Spleen (tissue), 7 donors: Measurements from ENCODE around the gene ADM2.

Experiments
- POLR2A ChIP-seq, 3 donors: fragments of 450-650 bp; IDR thresholded peaks; one replicate each; pipeline ENCODE4 v1.5.1; 2017; ENCODE audit warnings: antibody characterized with exemption in 3 of 3, mild to moderate bottlenecking in 1 of 3
- TF ChIP-seq, protein P1 (sequence below), 11 experiments: fragments of 200-600 bp in 7 of 11; fragments of 450-650 bp in 4 of 11; sonication (generic) in 4 of 11; IDR thresholded peaks in 8 of 11; conservative IDR thresholded peaks in 3 of 11; 1 replicate in 7 of 11; 2 replicates in 4 of 11; pipeline versions ENCODE4 v1.4.0 to v1.8.0; 2016 to 2021; ENCODE audit warnings: antibody characterized with exemption in 11 of 11, inconsistent platforms in 4 of 11, mild to moderate bottlenecking in 1 of 11
- donor health status: DM: no; HTN: no; CAD: no; lungs with moderate emphysema.
- donor health status: DM: no; HTN: no; CAD: no.
- donor health status: DM: no; HTN: no; CAD: no.

DNA sequence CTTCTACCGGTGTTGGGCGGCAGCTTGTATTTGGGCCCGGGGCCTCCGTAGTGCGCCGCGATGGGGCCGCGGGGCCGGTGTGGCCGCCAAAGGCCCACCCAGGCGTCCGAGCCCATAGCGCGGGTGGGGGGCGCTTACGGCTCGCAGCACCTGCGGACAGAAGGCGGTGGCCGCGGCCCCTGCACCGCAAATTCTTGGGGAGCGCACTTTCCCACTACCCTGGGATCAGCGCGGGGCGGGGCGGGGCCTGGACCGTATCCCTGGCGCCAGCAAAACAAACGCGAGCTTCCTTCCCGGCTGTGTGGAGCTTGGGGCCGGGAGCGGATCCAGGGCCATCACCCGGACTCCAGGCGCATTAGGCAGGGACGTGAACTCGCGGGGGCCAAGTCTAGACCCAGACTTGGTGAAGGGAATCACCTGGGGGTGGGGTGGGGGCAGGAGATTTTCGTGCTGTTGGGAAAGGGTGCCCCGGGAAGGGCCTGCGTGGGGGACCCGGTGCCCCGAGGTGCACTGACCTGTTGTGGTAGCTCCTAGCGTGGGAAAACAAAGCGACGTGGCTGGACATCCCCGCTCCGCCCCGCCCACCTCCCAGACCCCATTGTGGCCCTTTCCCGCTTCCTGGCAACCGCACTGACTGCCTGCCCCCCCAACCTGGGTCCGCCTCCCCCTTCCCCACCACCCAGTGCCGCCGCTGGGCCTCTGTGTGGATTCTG is 50.8 kb downstream of the ADM2 start:
- TF ChIP-seq, protein P1, sequence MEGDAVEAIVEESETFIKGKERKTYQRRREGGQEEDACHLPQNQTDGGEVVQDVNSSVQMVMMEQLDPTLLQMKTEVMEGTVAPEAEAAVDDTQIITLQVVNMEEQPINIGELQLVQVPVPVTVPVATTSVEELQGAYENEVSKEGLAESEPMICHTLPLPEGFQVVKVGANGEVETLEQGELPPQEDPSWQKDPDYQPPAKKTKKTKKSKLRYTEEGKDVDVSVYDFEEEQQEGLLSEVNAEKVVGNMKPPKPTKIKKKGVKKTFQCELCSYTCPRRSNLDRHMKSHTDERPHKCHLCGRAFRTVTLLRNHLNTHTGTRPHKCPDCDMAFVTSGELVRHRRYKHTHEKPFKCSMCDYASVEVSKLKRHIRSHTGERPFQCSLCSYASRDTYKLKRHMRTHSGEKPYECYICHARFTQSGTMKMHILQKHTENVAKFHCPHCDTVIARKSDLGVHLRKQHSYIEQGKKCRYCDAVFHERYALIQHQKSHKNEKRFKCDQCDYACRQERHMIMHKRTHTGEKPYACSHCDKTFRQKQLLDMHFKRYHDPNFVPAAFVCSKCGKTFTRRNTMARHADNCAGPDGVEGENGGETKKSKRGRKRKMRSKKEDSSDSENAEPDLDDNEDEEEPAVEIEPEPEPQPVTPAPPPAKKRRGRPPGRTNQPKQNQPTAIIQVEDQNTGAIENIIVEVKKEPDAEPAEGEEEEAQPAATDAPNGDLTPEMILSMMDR (IDR thresholded peaks at IDR 0.05 in 8 of 11, conservative IDR thresholded peaks at IDR 0.05 in 3 of 11), result no peak
- TF ChIP-seq POLR2A (IDR thresholded peaks at IDR 0.05), result peak in 1 of 3 donors; percentile 1
